HL-60/S4 (cell line): ENCODE results near the gene SLC43A2.
"Not testable (repeated sequence)": the region's sequence is repeated elsewhere in the genome, so short reads cannot be mapped to it uniquely, and the experiment has no call there.

ENCODE experiments used
- in situ Hi-C: fragments of 300-500 bp; cut with MboI; formaldehyde crosslinking; loops from 2 replicates; pipeline ENCODE4 v1.14.3; 2022; ENCODE audit warnings: low sequenced_read_pairs

The SLC43A2 gene

DNA sequence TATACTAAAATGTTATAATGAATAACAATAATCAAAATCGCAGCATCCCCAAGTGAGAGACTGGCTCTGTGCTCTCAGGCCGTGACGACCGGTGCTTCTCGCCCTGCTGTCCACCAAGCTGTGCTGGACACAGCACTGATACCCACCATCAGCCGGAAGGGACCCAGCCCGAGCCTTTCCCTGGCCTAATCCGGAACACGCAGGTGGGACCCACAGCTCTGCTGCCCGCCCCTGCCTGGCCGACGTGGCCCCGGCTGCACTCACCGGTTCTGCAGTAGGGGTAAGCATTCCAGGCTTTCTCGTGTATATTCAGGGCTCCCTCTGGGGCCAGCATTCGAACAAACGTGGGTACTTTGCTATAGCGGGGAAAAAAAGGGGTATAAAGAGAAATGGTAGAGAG lies 80.6 kb downstream of the SLC43A2 start:
- in situ Hi-C loops, result no loop called here

DNA sequence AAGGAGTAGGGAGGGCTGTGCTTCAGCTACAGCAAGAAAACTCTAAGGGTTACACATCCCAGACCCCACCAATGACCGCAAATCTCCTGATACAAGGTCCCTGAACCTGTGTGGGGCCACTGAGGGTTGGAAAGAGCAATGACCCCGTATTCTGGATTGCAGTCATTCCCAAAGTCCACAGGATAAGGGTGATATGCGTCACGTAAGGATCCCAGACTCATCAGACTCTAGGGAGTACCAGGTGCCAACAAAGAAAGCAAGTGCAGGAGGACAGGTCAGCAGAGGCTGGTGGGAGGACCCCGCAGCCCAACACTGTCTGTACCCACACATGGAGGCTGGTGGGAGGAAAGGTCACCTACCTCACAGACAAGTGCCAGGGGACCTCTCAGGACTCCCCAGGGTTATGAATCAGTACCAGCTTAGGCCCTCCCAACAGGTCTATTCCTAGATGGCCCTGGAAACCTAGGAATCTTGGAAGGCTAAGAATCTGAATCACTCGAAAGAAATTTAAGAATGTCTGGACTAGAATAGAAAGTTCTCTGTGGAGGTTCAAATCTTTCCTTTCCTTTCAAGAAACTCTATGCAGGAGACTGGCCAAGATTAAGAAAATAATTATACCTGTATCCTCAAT lies 82.2 kb downstream of the SLC43A2 start:
- in situ Hi-C loops, result no loop called here

DNA sequence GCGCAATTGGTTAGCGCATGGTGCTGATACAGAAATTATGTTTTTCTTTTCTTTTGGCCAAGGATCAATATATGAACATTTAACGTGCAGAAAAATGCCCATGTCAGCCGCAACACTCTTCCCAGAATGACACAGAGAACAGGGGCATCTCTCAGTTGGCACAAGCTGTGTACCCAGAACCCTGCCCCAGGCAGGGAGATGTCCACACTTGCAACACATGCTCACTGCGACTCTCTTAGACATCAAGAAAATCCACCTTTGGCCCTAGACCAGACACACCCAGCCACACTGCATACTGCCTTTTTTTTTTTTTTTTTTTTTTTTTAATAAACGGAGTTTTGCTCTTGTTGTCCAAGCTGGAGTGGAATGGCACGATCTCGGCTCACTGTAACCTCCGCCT lies 83.0 kb downstream of the SLC43A2 start:
- in situ Hi-C loops, result no loop called here

DNA sequence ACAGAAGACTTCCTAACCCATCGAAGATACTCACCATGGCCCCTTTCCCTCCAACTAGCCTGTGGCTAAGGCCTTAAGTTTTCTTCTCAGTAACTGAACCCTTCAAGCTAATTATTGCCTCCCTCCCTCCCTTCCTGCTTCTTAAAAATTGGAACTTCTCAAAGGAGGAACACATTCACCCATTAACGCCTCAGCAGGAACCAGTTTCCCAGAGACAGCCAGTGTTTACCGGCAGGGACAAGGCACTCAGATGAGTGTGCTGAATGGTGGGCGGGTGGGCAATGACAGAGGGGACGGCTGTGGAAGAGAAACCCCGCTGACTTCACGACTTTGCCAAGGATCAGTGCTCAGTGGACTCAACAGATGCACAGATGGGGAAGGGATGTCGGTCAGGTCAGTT lies 86.3 kb downstream of the SLC43A2 start:
- in situ Hi-C loops, result no loop called here

DNA sequence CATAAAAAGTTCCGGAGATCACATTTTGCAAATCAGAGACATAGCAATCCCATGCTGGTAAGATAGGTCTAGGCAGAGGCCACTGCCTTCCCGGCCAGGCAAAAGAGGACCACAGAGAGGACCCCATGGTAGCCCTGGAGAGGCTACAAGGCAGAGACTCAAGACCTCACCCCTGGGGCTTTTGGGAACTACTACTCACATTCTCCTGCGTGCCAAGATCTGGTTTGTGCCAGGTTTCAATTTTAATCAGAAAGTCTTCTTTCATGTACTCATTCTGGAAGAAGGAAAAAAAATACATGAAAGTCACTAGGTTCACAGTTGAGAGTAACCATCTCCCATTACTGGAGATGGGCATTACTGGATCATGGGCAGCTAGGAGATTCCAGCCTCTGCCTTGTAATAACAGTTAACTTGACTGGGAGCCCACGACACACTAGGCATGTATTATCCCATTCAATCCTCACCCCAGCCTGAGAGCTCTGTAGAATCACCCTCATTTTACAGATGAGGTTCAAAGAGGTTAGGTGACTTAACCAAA lies 87.2 kb downstream of the SLC43A2 start:
- in situ Hi-C loops, result no loop called here

DNA sequence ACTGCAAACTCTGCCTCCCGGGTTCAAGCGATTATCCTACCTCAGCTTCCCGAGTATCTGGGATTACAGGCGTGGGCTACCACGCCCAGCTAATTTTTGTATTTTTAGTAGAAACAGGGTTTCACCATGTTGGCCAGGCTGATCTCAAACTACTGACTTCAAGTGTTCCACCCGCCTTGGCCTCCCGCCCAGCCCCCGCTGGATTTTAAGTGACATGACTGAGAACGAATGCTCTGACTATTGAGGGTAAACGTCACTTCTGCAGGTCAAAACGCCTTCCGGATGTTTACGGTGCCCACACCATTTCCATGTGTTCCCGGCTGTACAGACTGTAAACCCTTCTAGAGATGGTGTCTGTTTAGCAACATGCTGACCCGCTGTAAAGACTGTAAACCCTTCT lies 88.8 kb downstream of the SLC43A2 start:
- in situ Hi-C loops, result no loop called here

DNA sequence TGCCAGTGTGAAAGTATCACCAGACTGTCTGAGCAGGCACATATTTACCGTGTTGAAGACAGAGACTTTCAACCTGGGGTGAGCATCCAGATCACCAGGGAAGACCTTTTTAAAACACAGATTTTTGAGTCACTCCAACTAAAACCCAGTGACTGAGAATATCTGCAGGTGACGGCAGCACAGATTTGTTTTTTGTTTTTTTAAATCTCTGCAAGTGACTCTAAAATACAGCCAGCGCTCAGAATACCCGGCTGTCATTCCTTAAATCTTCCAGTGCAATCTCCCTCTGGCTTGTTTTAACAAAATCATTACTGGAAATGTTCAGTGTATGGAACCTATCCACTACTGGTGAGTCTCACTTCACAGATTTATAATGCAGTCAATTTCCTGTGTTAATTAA lies 92.9 kb downstream of the SLC43A2 start:
- in situ Hi-C loops, result no loop called here

DNA sequence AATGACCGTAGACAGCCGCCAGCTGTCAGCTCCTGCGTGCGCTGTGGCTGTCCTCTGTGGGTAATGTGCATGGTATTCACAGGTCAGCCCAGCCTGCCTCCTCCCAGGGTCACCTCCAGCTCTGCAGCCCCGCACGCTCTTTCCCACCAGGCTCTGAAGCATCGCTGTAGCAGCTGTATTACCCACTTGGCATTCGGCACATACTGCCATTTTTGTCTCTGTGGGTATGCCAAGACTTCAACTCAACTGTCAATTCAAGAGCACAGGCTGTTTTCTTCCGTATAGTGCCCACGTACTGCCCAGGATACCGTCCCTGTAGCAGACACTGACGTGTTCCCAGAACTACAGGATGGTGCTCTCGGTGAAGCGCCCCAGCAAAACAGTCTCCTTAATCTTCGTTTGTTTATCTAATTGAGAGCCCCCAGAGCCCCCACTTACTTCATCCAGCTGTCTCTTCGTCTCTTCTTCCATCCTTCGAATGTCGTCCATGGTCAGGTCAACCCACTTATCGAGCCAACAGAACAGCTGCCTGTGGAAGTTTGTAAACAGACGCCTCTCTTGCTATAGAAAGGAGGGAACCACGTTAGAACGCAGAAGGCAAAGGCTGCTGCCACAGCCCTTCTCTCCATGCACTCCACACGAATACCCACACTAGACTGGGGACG lies 94.8 kb downstream of the SLC43A2 start:
- in situ Hi-C loops, result no loop called here

DNA sequence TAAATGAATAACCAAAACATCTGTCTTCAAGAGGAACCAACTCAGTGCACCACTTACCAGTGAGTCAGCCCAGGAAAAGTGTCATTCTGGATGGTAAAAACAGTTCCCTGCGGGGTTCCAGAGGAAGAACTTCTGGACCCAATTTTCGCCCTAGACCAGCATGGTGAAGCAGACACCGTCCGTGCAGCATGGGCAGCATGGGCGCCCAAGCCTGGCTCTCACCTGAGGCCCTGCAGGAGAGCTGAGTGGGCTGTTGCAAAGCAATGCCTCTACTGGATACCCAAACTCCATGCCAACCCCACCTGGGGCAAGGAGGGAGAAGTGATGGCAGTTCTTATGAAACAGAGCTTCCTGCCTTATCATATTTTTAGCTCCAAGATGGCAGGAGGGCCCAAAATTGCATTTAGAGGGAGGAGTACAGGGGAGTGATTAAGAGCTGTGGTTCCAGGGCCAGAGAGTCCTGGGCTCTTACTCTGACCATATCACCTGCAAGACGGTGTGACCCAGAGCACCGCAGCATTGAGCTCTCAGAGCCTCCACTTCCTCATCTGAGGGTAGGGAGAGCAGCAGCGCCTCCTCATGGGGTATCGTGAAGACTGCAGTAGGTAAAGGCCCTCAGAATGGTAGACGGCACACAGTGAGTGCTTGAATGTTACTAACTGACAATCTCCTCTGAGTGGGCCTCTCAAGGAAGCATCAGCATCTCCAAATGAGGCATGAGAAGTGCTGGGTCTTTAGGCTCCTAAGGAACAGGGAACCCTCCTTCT lies 95.6 kb downstream of the SLC43A2 start:
- in situ Hi-C loops, result no loop called here

DNA sequence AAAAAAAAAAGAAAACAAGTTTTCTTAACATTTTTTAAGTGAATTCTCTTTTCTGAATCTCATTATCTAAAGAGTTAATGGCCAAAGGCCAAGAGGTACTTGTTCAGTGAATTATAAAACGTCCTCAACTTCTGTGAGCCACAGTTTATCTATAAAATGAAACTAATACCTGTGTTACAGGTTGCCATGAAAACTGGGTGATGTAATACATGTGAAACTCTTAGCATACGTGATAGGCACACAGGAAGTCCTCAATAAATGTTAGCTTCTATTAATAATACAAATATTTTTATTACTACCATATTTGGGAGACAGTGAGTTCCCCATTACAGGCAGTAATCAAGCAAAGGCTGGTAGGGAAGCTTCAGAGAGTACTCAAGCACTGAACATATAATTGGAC lies 98.8 kb downstream of the SLC43A2 start:
- in situ Hi-C loops, result no loop called here

DNA sequence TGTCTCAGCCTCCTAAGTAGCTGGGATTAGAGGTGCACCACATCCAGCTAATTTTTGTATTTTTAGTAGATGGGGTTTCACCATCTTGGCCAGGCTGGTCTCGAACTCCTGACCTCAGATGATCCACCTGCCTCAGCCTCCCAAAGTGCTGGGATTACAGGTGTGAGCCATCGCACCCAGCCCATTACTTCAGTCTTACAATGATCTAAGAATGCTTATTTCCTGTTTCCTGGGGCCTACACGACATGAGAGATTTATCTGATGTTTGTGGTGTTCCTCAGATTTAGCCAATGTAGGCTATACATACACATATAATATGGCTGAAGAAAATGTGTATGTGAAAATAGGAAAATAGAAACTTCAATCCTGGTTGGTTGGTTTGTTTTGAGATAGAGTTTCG lies 101.8 kb downstream of the SLC43A2 start:
- in situ Hi-C loops, result not testable (repeated sequence)

DNA sequence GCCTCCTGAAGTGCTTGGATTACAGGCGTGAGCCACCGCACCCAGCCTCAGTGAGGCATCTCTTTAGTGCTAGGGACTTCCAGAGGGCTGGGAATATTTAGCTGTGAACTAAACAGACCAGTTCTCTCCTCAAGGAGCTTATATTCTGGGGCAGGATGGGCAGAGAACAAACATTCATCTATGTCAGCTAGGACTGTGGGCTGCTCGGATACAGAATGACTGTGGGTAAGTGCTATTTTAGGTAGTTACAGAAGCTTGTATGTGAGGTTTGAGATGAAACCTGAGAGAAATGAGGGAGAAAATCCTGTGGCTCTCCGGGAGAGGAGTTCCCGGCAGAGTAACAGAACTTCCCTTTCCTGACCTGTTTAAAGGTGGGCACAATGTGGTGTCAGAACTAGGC lies 106.0 kb downstream of the SLC43A2 start:
- in situ Hi-C loops, result no loop called here

DNA sequence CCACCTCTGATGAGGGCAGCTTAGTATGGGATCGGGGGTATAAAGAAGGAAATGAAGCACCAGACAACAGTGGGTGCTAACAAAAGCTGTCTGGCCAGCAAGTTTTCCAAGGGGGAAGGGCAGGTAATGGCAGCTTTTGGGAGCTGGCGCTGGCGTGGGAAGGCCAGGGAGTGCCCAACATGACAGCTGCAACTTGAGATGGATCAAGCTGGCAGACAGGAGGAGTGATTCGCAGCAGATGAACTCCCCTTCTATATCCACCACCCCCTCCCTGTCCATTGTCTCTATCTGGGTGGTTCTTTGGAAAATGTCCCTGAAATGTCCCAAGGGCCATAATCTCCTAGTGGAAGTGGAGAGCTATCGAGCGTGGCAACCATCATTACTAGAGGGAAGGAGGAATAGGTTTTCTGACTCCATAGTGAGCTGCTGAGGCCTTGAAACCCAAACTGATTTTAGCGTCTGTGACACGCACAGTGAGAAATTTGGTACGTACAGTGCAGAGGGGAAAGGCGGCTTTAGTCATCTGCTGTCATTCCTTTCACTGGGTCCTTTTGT lies 107.5 kb downstream of the SLC43A2 start:
- in situ Hi-C loops, result no loop called here

DNA sequence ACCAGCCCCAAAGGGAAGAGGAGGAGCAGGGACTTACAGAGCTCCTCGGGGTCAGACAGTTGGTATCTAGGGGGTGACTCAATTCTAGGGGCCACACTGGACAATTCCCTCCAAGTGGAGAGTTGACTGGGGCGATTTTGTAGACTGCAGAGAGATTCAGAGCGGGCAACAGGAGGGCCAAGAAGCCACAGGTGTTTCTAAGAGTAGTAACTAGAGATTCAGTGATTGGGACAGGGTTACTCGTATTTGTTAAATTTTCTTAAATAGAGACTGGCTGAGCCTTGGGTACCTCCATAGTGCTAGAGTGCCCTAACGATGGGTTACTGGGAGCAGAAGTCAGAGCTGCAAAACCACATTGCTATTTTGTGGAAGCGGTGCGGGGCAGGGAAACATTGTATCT lies 109.0 kb downstream of the SLC43A2 start:
- in situ Hi-C loops, result no loop called here
